ENCODE results near the gene KRCC1. TPM values are rescaled to one million over a fixed set of nuclear protein-coding genes. Genes with fewer than 3 reads are reported as not detected.
A peak's percentile ranks its signal among the peaks of the same experiment; 100 is the strongest.

The KRCC1 gene
- total RNA-seq: 12.6 and 14.5 TPM in 2 replicates

- peak; percentile 93 to 95 for DNase-seq (ENCODE audit: low read depth in 2 of 2)
Observed at GRCh38 chr2:88055371-88056128, at the start of gene KRCC1. Gene KRCC1, minus strand, starts transcription at chr2:88055783. Its CDS starts 27,220 bp downstream, at chr2:88028563.

DNA sequence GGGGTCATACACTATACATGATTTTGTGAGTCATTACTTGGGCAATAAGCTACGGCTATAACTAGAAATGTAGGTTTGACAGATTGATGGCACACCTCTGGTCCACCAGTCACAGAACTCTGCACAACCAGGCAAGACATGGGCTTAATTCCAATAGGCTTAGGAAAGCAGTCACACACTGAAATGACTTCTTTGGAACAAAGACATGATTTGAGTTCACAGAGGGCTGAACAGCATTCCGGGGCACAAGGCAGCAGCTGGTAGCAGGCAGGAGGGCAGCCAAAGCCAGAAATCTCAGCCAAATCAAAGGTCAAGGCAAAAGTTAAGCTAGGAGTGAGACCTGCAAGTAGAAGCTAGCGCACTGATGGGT lies 44.9 kb upstream of the KRCC1 start:
- no peak for DNase-seq (ENCODE audit: low read depth in 2 of 2)

DNA sequence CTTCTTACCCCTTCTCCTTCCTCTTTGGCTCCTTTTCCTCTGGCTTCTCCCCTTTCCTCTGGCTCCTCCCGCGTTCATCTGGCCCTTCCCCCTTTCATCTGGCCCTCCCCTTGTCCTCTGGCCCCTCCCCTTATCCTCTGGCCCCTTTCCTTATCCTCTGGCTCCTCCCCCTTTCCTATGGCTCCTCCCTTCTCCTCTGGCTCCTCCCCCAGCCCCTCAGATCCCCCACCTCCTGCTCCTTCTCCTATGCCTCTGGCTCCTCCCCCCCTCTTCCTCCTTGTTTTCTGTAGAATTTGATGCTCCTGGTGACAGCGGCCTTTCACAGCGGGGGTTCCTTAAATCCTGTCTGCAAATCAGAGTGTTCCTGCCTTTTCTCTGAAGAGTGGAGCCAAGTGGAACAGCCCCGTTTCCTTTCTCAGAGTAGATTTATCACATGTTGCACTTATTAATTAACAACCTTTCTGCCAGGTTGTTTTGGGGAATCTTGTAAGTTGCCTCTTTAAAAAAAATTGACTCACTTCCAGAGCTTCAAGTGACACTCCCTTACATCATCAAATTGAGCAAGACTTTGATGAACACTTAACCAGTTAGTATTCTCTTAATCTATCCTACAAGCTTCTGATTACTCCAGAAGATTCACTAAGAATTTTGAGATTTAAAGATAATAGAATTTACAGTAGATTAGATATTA lies 44.4 kb upstream of the KRCC1 start:
- no peak for DNase-seq (ENCODE audit: low read depth in 2 of 2)

- DNase-seq (ENCODE audit: low read depth in 2 of 2): no peak
Observed at GRCh38 chr2:88098558-88098900, 42.9 kb upstream of the KRCC1 start.

- no peak for DNase-seq (ENCODE audit: low read depth in 2 of 2)
Observed at GRCh38 chr2:88097891-88098557, 42.4 kb upstream of the KRCC1 start.

DNA sequence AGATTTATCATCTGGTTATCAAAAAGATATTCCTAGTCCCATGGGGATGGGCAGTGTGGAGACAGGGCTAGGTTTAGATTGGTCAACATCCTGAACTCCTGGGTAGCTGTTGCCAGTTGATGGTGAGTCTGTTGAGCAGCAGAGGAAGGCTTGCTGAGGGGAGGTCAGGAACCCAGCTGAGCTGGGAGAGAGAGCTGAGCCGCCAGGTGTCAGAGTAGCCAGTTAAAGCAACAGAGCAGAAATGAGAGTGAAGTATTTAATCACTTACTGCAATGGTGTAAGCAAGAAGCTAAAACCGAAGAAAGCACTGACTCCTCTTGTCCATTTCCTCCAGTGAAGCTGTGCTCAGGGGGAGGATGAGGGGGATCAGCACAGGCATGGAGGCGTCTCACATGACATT lies 41.6 kb upstream of the KRCC1 start:
- DNase-seq (ENCODE audit: low read depth in 2 of 2): no peak

DNA sequence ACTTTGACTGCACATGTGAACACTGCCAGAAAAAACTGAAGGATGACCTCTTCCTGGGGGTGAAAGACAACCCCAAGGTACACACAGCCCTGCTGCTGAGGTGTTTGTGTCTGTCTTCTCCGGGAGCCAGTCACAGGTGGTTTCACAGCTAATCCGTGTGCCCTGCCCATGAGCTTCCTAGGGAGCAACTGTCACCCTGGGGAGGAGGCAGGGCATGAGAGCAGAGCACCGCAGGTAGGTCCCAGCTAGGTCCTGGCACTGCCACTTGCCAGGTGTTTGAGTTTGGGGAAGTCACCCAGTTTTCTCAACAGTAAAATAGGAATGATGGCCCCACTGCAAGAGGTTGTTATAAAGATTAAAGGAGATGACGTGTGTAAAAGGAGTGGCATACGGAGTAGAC lies 41.1 kb upstream of the KRCC1 start:
- DNase-seq (ENCODE audit: low read depth in 2 of 2): no peak

- DNase-seq (ENCODE audit: low read depth in 2 of 2): no peak
Observed at GRCh38 chr2:88095022-88095421, 39.4 kb upstream of the KRCC1 start.

GRCh38 chr2:88092773-88093172 lies 37.2 kb upstream of the KRCC1 start:
- no peak for DNase-seq (ENCODE audit: low read depth in 2 of 2)

GRCh38 chr2:88091943-88092342 lies 36.4 kb upstream of the KRCC1 start:
- DNase-seq (ENCODE audit: low read depth in 2 of 2): no peak

DNA sequence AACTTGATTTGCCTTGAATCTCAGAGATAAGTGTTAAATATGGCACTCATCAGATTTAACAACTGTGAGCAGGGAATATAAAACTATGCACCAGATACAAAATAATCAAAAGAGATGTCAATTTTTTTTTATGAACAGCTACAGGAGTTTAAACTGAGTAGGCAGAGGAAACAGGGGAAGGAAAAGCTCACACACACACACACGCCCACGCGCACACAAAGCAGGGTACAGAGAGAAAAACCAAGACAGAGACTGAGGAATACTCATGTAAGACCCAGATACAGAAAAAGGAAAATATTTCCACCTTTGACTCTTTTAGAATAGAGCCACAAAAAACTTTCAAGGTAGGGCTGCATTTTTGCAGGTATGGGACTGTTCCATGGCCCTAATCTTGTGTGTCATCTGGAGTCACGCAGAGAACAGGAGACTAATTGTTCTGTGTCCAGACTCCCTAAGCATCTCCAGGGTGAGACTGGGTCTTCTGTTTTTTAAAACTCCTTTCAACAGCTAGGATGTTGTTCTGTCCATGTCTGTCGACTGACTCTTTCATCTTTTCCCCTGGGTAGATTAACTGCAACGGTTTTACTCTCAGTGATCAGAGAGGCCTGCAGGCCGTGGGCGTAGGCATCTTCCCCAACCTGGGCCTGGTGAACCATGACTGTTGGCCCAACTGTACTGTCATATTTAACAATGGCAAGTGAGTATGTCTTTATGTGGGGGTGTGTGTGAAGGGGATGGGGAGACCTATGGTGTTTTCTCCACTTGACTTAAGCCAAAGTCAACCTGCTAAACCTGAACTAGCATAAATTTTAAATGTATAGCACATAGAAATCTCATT lies 35.1 kb upstream of the KRCC1 start:
- DNase-seq (ENCODE audit: low read depth in 2 of 2): no peak

DNA sequence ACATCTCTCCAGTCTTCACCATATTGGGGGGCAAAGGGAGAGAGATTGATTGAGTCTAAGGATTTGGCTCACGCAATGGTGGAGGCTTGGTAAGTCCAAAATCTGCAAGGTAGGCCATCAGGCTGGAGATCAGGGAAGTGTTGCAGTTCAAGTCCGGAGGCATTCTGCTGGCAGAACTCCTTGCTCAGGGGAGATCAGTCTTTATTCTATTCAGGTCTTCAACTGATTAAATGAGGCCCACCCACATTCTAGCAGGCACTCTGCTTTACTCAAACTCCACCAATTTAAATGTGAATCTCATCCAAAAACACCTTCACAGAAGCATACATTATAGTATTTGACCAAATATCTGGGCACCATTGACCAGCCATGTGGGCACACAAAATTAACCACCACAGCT lies 33.4 kb upstream of the KRCC1 start:
- no peak for DNase-seq (ENCODE audit: low read depth in 2 of 2)

- no peak for DNase-seq (ENCODE audit: low read depth in 2 of 2)
Observed at GRCh38 chr2:88087763-88088162, 32.2 kb upstream of the KRCC1 start.

- DNase-seq (ENCODE audit: low read depth in 2 of 2): no peak
Observed at GRCh38 chr2:88087073-88087472, 31.5 kb upstream of the KRCC1 start.

- no peak for DNase-seq (ENCODE audit: low read depth in 2 of 2)
Observed at GRCh38 chr2:88086401-88086800, 30.8 kb upstream of the KRCC1 start.

GRCh38 chr2:88085602-88086001 lies 30.0 kb upstream of the KRCC1 start:
- no peak for DNase-seq (ENCODE audit: low read depth in 2 of 2)

- no peak for DNase-seq (ENCODE audit: low read depth in 2 of 2)
Observed at GRCh38 chr2:88085099-88085498, 29.5 kb upstream of the KRCC1 start.

- DNase-seq (ENCODE audit: low read depth in 2 of 2): no peak
Observed at GRCh38 chr2:88082781-88083180, 27.2 kb upstream of the KRCC1 start.

DNA sequence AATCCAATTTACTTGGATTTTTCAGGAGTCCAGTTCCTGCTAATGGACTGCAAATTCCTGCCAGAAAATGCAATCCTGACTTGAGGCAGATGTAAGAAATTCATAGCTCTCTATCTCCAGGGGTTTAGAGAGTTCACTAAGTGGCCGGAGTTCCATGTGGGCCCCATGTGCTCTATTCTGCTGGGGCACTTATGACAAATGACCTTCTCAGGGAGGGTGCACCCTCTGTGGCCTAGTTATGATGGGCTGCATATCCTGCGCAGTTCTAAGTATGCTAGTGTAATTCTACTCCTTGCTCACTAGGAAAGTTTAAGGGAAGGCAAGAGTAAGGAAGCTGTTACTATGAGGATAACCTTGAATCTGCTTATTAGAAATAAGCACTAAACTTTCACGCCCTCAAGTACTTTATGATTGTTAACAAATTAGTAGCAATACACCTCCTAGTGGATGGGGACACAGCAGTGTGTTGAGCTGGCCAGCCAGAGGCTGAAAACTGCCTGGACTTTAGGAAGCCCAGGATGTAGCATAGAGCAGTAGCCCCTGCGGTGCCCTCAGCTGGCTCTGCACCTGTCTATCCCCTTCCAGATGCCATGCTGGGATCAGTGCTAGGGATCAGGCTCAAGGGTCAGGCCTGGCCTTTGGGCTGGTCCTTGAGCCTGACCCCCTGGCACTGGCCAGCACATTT lies 26.5 kb upstream of the KRCC1 start:
- DNase-seq (ENCODE audit: low read depth in 2 of 2): no peak

DNA sequence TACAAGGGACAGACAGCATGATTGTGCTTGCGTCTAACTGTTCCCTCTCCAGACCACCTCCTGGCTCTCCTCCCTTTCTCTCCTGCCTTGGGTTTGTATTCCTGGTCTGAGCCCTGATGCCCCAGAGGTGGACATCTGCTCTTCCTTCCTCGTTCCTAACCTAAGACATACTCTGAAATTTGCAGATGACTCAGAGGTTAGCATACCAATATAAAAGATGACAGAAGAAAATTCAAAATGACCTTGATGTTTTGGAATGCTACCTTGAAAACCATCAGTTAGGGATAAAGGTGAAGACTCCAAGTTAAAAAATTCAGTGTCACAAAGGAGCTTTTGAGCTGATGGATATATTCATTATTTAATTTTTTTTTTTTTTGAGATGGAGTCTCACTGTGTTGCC lies 25.0 kb upstream of the KRCC1 start:
- no peak for DNase-seq (ENCODE audit: low read depth in 2 of 2)

- no peak for DNase-seq (ENCODE audit: low read depth in 2 of 2)
Observed at GRCh38 chr2:88078643-88079172, 23.1 kb upstream of the KRCC1 start.
